DOHH2 (cell line): ENCODE data around the gene PTPA.

Experiments
- CTCF ChIP-seq: fragments of 200-600 bp; sonication (generic); IDR thresholded peaks from one replicate; pipeline ENCODE4 v1.5.1; 2014; ENCODE audit warnings: antibody characterized with exemption, mild to moderate bottlenecking, low read depth, low read length; ENCODE audit not compliant: poor library complexity, severe bottlenecking
- EZH2phosphoT487 ChIP-seq: fragments of 200-600 bp; sonication (generic); IDR thresholded peaks from 2 replicates; pipeline ENCODE4 v1.6.1; 2017; ENCODE audit warnings: borderline replicate concordance, mild to moderate bottlenecking, antibody characterized with exemption, low read length, moderate library complexity, mixed read lengths

DNA sequence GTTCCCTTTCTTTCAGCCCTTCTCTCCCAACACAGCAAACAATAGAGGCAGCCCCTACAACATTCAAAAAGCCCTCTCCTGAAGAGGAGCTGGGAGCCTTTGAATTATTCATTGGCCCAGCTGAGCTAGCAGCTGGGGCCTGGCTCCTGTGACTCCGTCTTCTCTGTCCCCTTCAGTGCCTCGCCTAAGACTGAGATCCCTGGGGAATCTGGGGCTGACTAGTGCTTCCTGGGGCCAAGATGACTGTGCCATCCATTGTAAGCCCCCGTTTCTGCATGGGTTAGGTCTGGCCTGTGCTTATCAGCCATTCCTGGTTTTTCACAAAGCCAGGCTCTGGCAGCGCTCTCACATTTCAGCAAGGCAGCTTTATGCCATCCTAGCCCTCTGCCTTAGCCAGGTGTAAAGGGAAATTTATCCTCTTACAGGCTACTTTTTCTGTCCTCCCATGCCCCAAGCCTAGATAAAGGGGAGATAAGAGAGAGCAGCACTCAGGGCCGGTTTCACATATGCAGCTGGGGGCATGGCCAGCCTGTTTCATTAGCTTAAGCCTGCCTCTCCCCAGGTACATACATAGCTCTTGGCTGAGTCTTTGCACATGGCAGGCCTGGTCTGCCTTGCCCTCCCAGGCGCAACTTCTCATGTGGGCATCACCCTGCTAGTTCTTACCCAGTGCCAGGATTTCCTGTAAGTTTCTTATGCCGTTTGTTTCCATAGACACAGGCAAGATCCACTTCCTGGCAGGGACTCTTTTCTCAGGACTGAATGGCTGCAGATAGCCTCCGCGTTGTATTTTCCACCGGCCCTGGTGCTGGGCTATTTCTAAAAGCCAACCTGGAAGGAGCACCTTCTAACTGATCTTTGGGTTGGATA, 15.8 kb downstream of the PTPA start:
- TF ChIP-seq CTCF (no peak), EZH2phosphoT487 (no peak)
